Spleen (tissue), 7 donors: Measurements from ENCODE around the gene ZNF296.

Experiments
- CTCF ChIP-seq, 11 experiments: fragments of 200-600 bp in 7 of 11; fragments of 450-650 bp in 4 of 11; sonication (generic) in 4 of 11; IDR thresholded peaks in 8 of 11; conservative IDR thresholded peaks in 3 of 11; 1 replicate in 7 of 11; 2 replicates in 4 of 11; pipeline versions ENCODE4 v1.4.0 to v1.8.0; 2016 to 2021; ENCODE audit warnings: antibody characterized with exemption in 11 of 11, inconsistent platforms in 4 of 11, mild to moderate bottlenecking in 1 of 11
- POLR2A ChIP-seq, 3 donors: fragments of 450-650 bp; IDR thresholded peaks; one replicate each; pipeline ENCODE4 v1.5.1; 2017; ENCODE audit warnings: antibody characterized with exemption in 3 of 3, mild to moderate bottlenecking in 1 of 3
- donor health status: DM: no; HTN: no; CAD: no; lungs with moderate emphysema.
- donor health status: DM: no; HTN: no; CAD: no.
- donor health status: DM: no; HTN: no; CAD: no.

GRCh38 chr19:45087531-45087930 is 11.3 kb upstream of the ZNF296 start:
- TF ChIP-seq CTCF (IDR thresholded peaks at IDR 0.05 in 8 of 11, conservative IDR thresholded peaks at IDR 0.05 in 3 of 11) (no peak), POLR2A (IDR thresholded peaks at IDR 0.05) (no peak)
